Fibroblast of skin of left quadriceps (primary cell): Measurements from ENCODE around the gene ANKRD10.

Experiments used
- DNase-seq, 2 experiments: peaks; one replicate each; pipeline ENCODE4 v3.0.0-alpha.2; 2013; ENCODE audit warnings: low read depth in 2 of 2

Gene ANKRD10

DNA sequence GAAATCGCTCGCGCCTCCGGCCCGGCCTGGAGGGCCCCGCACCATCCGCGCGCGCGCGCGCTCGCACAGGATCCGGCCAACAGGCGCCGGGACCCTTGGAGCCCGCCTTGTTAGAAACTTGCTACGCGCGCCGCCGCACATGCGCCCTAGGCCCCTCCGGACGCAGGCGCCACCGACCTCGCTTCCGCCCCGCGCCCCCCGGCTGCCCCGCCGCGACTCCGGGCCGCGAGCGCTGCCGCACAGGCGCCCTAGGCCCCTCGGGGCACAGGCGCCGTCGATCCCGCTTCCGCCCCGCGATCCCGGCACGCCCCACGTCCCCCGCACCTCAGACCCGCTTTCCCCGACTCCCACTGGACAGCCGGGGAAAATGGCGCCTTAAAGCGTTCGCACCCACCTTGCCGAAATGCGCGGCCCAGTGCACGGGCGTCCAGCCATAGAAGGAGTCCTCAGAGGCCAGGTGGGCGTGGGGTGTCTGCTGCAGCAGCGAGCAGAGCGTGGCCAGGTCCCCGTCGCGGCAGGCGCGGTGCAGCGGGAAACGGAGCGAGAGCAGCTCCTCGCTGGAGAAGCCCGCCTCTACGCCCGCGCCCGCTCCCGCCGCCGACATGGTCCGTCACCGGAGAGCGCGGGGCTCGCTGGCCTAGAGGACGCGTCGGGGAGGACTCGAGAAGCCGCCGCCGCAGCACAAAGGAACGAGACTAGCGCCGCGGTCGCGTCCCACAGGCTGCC lies 375 bp downstream of the ANKRD10 start:
- DNase-seq, result peak; percentile 32 to 47

DNA sequence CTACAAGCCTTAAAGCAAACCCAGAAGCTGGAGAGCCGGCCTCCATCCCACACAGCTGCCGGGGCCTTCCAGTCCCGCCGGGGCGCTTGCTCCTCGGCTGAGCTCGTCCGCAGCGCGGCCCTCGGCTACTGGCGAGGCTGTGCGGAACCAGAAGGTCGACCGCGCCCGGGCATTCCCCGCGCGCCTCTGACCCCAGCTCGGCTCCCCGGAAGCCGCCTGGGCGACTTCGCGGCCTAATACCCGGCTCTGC lies 863 bp downstream of the ANKRD10 start:
- no peak for DNase-seq

DNA sequence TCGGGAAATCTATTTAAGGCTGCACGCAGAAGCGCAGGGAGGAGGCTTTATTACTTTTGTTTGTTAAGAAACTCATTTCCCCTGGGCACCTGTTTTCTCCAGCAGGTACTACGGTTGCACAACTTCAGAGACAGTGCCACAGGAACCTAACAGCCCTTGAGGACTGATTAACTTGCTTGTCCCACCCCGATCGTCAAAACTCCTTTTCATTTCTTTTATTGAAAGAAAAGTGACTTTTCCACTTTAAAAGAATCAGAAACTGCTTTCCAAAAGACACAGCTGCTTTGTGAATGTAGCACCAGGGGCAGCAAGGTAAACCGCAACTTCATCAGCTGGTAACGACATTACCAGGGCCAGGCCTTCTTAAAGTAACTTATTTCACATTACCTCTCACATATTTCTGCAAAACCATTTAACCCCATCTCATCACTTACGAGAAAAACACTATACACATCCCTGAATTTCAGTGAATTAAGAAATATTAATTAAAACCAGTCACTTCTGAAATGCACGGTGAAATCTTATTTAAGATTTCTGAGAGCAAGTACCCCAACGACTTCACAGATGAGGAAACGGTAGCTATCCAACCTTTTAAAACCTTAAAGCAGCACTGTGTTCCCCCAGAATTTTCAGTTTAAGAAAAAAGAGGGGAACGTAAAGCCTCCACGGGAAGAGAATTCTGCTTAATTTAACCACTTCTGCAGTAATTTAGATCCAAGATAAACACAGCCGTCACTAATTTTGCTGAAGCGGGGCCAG lies 1.4 kb downstream of the ANKRD10 start:
- DNase-seq, result no peak

DNA sequence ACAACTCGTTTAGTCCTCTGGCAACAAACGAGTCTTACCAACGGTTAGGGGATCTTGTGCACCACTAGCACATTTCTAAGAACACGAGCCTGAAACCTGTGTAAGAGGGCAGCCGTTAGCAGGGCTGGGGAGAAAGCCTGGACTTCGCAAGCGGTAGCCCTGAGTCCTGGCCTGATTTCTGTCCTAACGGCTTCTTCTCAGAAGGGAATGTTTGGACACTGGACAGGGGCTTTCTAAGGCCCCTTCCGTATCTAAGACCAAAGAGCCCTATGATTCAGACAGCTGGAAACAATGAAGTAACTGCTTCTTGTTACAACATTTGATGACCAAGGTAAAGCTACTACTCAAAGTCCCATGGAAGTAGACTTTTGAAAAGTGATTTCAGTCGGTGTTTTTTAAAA lies 2.2 kb downstream of the ANKRD10 start:
- DNase-seq, result no peak

DNA sequence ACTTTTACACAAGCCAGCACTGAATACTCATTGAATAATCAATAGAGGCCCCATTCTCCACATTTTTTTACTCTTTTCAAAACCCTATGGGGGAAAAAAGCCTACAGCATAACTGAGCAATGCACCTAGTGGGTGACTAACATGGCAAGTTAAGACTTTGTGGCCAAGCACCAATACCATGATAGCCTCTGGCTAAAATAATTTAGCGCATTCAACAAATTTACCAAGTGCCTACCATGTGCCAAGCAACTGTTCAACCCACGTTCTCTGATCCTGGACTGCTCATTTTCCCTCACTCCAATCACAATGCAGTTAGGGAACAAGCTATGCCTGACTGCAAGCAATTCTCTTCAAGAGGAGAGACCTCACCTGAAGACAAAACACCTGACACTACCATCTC lies 3.0 kb downstream of the ANKRD10 start:
- DNase-seq, result no peak

DNA sequence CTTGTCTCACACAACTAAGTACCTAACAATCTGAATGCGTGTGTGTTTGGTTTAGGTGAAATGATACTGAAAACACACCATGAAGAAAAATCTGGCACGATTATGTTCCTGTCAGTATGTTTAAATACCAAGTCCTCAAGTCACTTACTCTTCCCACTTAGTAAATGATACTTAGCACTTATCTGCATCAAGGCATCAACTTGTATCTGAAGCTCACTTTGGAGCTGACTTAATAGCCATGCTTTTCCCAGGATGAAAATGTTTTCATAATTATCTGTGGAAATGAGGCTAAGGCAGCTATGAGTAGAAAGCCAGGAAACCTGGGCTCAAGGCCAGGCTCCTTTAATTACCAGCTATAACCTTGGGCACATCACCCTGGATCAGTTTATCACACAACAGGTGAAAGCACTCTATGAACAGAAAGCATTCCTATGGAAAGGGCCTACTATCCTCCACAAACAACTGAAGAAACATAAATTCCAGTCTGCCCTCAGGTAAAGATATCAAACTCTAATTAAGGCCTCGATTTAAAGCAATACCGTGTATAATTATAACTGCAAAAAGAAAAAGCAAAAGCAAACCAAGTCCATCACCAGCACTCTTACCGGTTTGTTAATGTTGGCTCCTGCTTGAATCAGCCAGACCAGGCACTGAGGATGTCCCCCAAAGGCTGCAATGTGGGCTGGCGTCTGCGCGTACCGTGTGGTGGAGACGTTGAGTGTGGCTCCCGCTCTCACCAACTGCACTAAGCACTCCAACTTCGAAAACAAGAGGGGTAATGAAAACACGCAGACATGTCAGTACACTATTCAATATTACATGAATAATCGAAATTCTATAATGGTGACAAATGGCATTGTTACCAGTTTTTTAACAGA lies 4.6 kb downstream of the ANKRD10 start:
- DNase-seq, result no peak

DNA sequence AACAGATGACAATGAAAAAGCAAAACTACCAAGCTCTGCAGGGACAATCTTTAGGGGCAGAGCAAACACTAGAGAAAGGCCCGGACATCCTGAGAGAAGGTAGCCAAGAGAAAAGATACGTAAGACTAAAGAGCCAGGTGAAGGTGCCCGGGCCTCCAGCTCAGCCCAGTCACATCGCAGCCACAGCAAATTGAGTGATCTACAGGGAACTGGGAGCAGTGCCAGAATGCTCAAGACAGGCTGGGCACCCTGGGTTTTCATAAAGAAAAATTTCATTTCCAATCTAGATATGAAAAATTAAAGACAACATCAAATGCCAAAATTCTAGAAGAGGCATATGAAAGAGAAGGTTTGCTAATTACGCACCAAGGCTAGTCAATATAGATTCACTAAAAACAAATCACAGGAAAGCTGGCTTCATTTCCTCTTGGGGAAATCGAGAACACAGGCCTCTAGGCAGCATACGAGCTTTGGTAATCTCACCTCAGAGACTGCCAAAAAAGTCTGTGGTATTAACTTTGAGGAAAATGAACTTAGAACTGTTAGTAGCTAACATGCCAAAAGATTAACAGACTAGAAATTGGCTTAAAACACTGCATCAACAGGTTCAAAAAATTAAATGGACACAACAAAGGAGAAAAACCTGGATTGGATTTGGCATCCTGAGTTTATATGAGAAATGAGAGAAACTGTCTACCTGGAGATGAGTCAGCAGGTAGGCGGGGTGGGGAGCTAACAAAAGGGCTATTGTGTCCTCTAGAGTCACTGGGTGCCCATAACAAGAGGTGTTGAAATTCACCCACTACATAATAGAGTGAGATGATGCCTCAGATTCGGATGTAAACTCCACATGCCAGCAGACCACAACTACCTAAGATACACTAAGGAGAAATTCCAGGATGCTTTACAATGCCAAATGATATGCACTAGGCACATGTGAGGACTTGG lies 6.6 kb downstream of the ANKRD10 start:
- DNase-seq, result no peak

DNA sequence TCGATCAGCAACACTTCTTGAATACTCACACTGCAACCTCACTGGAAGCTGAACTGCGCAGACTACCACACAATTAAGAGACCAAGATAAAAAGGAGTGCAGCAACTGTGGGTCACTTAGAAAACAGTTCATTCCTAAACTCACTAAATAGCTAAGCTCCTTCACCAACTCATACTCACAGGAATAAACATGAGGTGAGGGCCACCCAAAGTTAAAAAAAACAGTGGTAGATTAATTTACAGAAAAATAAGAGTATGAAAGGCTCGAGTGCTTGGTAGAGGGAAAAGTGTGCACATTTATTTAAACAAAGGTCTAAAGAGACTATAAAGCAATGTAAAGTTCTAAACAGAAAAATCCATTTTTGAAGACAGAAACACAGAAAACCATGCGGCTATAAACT lies 7.6 kb downstream of the ANKRD10 start:
- no peak for DNase-seq

DNA sequence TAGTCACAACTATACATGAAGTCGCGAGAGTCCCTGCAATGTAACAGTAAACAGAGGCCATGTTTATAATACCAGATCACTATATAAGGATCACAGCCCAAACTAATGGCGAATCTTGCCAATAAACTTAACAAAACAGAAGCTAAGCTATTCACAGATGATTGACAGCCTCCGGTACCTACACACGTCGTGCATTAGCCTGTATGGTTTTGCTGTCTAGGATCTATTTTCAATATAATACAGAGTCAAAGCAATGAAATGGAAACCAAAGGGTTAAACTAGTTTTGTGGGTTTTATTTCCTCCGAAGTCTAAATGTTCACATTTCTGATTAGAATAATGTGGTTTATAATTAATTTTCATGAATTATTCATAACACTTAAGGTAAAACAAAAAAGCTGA lies 10.1 kb downstream of the ANKRD10 start:
- DNase-seq, result no peak

DNA sequence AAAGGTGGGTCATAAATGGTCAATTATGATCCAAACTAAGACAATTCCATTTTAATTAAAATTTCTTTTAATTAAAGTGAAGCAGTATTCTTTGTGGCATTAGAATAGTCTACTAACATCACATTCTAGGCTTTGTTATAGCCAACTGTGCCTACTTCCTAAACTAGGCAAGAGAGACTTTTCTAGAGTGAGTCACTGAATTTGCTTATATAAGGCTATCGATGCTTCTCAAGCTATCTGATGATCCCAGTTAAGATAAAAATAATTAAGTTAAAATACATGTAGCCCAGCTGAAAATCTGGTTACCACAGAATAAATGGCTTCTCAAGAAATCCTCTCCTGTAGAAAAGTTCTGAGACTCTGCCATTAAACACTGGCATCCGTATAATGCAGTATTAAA lies 12.5 kb downstream of the ANKRD10 start:
- no peak for DNase-seq

DNA sequence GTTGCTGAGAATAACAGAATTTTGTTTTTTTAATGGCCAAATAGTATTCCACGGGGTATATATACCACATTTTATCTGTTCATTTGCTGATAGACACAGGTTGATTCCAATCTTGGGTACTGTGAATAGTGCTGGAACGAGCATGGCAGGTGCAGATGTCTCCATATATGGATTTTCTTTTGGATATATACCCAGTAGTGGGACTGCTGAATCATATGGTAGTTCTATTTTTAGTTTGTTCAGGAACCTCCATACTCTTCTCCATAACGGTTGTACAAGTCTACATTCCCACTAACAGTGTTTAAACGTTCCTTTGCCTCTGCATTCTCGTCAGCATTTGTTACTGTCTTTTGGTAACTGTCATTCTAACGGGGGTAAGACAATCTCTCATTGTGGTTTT lies 17.3 kb downstream of the ANKRD10 start:
- no peak for DNase-seq

DNA sequence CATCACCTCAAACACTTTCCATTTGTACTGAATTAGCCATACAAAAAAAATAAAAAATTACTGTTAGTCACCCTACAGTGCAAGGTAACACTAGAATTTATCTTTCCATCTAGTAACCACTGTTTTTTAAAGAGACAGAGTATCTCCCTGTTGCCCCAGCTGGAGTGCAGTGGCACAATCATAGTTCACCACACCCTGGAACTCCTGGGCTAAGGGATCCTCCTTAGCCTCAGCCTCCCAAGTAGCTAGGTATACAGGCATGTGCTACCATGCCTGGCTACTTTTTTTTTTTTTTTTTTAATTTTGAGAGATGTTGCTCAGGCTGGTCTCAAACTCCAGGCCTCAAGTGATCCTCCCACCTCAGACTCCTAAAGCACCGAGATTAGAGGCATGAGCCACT lies 17.9 kb downstream of the ANKRD10 start:
- no peak for DNase-seq

DNA sequence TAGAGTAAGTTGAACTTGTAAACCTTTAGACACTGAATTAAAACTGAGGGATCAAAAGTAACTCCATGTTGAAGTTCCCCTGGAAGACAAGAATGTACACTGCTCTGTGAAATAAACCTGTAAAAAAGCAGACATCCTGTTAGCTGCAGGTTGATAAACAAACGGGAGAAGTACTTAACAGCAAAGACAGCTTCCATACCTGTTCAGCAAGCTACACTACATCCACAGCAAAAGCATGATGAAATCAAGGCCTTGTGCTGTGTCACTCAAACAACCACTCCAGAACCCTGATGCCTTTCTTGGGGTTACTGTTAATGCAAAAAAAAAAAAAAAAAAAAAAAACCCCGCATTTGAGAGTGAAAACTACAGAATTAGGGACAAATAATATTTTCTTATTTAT lies 20.8 kb downstream of the ANKRD10 start:
- DNase-seq, result no peak

DNA sequence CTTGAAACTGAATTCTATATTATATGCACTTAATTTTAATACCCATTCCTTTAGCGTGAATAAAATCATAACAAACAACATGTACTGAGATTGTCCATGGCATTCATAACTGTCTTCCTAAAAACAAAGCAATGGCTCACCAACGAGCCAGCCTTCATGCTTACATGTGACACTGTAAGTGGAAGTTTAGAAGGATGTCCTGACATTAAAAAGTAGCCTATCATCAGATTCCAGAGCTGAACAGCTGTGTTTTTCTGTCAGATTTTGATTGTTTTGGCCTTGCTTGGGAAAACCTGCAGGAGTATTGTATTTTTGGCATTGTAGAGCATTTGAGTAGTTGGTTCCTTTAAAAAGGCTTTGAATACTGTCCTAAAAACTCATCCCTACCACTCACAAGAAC lies 21.3 kb downstream of the ANKRD10 start:
- no peak for DNase-seq

DNA sequence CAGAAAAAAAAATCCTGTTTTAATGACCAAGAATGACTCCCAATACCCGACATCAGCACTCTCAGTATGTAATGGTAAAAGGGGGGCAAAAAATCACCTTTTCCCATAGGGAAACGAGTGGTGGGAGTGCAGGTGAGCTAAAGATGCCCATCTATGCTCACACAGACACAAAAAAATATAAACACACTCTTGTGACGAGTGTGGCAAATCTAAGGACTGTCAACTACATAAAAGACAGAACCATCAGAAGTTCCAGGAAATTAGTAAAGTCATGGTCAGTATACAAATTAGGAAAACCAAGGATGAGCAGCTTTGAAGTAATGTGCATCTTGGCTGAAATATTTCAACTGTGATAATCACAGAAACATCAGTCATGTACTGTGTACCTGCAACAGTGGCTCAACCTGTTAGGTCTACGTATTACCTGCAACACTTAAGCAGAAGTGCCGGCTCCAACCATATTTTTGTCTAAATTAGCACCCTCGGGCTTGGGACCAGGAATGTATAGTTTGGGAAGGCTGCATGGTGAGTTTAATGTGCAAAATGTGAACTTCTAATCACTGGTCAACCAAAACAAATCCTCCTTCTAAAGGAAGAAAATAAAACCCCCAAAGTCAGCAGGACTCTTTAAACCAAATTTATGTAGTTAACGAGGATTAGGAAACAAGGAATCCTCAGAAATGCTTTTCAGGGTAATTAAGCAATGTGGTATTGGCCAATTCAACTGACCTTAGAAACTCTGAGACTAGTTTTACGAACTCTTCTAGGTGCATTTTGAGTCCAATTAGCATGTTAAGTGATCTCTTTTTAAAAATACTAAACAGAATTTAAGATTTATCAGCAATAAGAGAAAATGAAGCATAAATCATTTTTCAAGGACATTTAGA lies 24.3 kb downstream of the ANKRD10 start:
- DNase-seq, result no peak

DNA sequence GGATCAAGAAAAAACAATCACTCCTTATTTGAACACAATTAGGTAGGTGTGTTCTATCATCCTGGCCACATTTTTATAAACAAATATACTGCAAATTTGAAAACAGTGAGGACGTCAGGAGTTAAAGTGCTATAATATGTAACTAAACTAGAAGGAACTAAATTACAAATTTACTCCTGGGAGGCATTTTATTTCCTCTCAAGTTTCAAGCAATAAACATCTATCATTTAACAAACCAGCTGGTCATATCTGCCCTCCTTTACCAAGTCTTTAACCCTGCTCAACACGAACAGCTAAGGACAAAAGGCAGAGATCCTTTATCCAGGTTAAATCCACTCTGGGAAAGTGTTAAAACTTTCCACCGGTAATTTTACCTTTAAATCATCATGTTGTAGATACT lies 26.5 kb downstream of the ANKRD10 start:
- no peak for DNase-seq

DNA sequence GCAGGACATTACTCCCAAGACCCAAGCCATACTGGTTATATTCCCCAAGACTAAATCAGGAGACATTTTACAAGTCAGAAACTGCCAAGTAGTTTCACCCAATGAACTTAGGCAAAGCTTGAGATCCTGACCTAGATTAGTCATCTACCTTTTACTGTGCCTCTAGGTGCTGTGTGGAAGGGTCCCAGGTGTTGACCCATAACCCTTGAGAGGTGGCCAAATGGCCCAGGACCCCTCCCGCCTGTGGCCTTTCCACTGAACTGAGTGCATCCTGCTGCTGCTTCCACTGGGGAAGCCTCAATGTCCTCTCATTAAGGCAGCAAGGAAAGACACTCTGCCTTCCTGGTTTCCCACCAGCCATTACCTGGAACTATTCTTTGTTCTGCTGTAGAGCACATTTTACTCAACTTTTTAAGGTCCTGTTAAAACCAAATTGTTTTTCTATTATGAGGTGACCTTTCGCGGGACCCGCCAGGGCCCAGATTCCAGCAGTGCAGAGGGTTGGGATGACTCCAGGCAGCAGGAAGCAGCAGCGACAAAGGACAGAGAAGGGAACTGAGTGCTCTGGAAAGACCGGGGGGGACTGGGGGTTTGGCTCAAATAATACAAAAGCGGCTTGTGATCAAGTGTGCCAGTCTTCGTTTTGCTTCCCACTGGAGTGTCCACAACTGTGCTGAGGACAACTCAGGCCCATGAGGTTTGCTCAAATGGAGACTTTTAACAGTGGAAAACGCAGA lies 27.1 kb downstream of the ANKRD10 start:
- DNase-seq, result no peak

DNA sequence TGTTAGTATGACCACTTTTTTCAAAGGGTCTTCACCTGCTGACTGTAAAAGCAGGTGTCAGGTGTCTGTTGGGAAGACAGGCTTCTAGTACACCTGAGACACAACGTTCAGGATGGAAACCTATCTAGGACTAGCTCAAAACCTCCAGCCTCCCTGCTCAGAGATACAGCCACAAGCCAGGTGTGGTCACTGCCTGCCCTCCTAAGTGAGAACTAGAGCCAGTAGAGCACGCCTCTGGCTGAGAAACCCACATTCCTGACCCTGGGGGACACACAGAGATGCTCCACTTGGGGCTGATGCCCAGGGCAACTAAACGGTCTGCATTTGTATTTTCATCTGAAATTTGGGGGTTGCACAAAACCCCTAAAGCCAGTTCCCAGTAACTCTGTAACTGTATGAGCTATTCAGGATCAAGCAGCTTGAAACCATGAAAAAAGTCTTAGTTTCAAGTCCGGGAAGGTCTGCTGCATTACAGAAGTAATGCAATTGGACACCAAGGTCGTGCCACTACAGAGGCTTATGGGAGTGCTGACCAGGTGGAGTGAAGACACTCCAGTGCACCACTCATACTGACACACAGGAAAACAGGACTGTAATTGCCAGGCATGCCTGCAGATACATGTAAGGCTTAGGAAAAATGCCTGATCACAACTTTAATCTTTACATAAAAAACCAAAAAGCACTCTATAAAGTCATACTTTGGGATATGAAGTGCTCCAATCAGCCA lies 27.8 kb downstream of the ANKRD10 start:
- DNase-seq, result no peak
